HL-60 (cell line): ENCODE measurements around the gene PELI2.

Experiments
- DNase-seq, 2 experiments: peaks; one replicate each; pipeline ENCODE4 v3.0.0-alpha.2; 2010 to 2020; ENCODE audit warnings: low read depth in 1 of 2, low spot score in 1 of 2
- H3K27ac ChIP-seq: fragments of 250-450 bp; sonication (Bioruptor Pico); replicated peaks from 2 replicates; pipeline ENCODE4 v1.5.1; 2020; ENCODE audit warnings: mild to moderate bottlenecking, moderate library complexity
- H3K27me3 ChIP-seq: fragments of 250-450 bp; sonication (Bioruptor Pico); 2 replicates; pipeline ENCODE4 v1.5.1; 2021; ENCODE audit warnings: mild to moderate bottlenecking, moderate library complexity; ENCODE audit not compliant: insufficient read depth, poor library complexity, severe bottlenecking
- H3K4me3 ChIP-seq: replicated peaks from 2 replicates; pipeline ENCODE4 v1.5.1; 2011; ENCODE audit warnings: mild to moderate bottlenecking, control low read depth, low read length; ENCODE audit not compliant: insufficient read depth
- GABPA ChIP-seq: IDR thresholded peaks from 2 replicates; pipeline ENCODE4 v1.6.1; 2012; ENCODE audit warnings: low read depth
- POLR2AphosphoS5 ChIP-seq: IDR thresholded peaks from 2 replicates; pipeline ENCODE4 v1.6.1; 2012; ENCODE audit warnings: low read depth
- SPI1 ChIP-seq: IDR thresholded peaks from 2 replicates; pipeline ENCODE4 v1.6.1; 2012; ENCODE audit warnings: low read depth, mild to moderate bottlenecking, borderline replicate concordance
- TF ChIP-seq, protein P1 (sequence below): IDR thresholded peaks from one replicate; pipeline ENCODE4 v1.5.1; 2011; ENCODE audit warnings: low read length, control low read depth, inconsistent platforms; ENCODE audit not compliant: insufficient read depth
- TF ChIP-seq, protein P2 (sequence below): IDR thresholded peaks from 2 replicates; pipeline ENCODE4 v1.6.1; 2012; ENCODE audit warnings: low read depth; ENCODE audit not compliant: insufficient replicate concordance

Gene PELI2

DNA sequence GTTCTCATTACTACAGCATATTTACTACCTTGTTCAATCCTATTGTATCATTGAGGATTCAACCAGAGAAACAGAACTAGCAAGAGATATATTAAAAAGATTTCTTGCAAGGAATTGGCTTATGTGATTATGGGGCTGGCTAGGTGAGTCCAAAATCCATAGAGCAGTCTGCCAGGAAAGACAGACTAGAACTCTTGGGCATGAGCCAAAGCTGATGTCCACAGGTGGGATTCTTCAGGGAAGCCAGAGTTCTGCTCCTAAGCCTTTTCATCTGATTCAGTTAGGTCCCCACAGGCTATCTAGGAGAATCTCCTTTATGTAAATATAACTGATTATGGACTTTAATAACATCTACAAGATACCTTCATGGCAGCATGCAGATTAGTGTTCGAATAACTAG, 26.0 kb downstream of the PELI2 start:
- DNase-seq: no peak
- H3K27me3 ChIP-seq: no peaks in the 10 kb centered on the region
- H3K27ac ChIP-seq: no peak overlapping the region
- TF ChIP-seq GABPA (no peak), POLR2AphosphoS5 (no peak), SPI1 (no peak)
- TF ChIP-seq, protein P1, sequence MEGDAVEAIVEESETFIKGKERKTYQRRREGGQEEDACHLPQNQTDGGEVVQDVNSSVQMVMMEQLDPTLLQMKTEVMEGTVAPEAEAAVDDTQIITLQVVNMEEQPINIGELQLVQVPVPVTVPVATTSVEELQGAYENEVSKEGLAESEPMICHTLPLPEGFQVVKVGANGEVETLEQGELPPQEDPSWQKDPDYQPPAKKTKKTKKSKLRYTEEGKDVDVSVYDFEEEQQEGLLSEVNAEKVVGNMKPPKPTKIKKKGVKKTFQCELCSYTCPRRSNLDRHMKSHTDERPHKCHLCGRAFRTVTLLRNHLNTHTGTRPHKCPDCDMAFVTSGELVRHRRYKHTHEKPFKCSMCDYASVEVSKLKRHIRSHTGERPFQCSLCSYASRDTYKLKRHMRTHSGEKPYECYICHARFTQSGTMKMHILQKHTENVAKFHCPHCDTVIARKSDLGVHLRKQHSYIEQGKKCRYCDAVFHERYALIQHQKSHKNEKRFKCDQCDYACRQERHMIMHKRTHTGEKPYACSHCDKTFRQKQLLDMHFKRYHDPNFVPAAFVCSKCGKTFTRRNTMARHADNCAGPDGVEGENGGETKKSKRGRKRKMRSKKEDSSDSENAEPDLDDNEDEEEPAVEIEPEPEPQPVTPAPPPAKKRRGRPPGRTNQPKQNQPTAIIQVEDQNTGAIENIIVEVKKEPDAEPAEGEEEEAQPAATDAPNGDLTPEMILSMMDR: no peak
- TF ChIP-seq, protein P2, sequence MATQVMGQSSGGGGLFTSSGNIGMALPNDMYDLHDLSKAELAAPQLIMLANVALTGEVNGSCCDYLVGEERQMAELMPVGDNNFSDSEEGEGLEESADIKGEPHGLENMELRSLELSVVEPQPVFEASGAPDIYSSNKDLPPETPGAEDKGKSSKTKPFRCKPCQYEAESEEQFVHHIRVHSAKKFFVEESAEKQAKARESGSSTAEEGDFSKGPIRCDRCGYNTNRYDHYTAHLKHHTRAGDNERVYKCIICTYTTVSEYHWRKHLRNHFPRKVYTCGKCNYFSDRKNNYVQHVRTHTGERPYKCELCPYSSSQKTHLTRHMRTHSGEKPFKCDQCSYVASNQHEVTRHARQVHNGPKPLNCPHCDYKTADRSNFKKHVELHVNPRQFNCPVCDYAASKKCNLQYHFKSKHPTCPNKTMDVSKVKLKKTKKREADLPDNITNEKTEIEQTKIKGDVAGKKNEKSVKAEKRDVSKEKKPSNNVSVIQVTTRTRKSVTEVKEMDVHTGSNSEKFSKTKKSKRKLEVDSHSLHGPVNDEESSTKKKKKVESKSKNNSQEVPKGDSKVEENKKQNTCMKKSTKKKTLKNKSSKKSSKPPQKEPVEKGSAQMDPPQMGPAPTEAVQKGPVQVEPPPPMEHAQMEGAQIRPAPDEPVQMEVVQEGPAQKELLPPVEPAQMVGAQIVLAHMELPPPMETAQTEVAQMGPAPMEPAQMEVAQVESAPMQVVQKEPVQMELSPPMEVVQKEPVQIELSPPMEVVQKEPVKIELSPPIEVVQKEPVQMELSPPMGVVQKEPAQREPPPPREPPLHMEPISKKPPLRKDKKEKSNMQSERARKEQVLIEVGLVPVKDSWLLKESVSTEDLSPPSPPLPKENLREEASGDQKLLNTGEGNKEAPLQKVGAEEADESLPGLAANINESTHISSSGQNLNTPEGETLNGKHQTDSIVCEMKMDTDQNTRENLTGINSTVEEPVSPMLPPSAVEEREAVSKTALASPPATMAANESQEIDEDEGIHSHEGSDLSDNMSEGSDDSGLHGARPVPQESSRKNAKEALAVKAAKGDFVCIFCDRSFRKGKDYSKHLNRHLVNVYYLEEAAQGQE: no peak
- no peak overlapping the region for H3K4me3 ChIP-seq

DNA sequence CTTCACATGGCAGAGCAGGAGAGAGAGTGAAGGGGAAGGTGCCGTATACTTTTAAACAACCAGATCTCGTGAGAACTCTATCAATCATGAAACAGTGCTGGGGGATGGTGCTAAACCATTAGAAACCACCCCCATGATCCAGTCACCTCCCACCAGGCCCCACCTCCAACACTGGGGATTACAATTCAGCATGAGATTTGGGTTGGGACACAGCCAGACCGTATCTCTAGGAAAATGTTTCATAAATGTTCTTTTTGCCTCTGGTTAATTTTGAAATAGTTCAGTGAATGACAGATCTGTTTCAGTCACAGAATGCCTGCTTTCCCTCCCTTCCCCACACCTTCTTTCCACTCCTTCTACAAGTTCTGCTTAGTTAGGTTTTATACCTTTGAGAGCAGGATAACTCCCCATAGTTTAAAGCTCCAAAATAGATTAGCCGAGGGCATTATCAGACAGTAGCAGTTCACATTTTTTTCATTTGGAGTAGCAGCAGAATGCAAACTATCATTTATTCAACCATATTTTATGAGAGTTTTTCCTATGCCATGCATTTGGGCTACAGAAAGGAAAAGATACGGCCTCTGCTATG, 27.1 kb downstream of the PELI2 start:
- H3K4me3 ChIP-seq: no peak overlapping the region
- H3K27me3 ChIP-seq: no peaks in the 10 kb centered on the region
- no peak for DNase-seq
- H3K27ac ChIP-seq: no peak overlapping the region
- no peak for TF ChIP-seq SPI1
- TF ChIP-seq, protein P1: no peak
- TF ChIP-seq, protein P2: no peak
- TF ChIP-seq GABPA: no peak
- no peak for TF ChIP-seq POLR2AphosphoS5

DNA sequence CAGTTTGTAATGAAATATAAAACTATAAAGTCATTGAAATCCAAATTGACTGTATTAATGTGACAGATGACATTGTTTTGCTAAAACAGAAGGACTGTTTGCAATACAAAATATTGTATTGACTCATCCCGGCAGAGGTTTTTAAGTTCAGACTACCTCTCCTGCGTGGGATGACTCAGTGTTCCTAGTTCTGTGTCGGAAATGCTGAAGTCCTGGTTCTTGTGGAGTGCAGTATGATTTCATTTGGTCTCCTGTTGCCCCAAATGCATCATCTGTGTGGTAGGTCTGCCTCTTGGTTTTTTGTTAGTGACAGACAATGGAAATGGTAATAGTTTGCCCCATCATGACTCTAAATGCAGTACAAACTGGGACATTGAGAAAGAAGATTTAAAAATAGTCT, 27.8 kb downstream of the PELI2 start:
- no peak for DNase-seq
- Histone ChIP-seq H3K27ac (no peak overlapping the region), H3K27me3 (no peaks in the 10 kb centered on the region), H3K4me3 (no peak overlapping the region)
- no peak for TF ChIP-seq SPI1
- TF ChIP-seq, protein P1: no peak
- TF ChIP-seq GABPA: no peak
- TF ChIP-seq, protein P2: no peak
- TF ChIP-seq POLR2AphosphoS5: no peak
